IPS DF 6.9 (cell line): ENCODE results near the gene FAR1.

ENCODE experiments used
- DNase-seq: peaks from one replicate; pipeline ENCODE4 v3.0.0-alpha.2; 2013; ENCODE audit warnings: low read depth, low spot score
- H3K27ac ChIP-seq: one replicate; pipeline ENCODE4 v1.5.1; 2013; ENCODE audit warnings: low read length, control low read depth
- H3K27me3 ChIP-seq: 2 replicates; pipeline ENCODE4 v1.6.1; 2013; ENCODE audit warnings: mild to moderate bottlenecking, low read length; ENCODE audit not compliant: control insufficient read depth, insufficient read depth
- H3K36me3 ChIP-seq: 2 replicates; pipeline ENCODE4 v1.6.1; 2013; ENCODE audit warnings: low read length; ENCODE audit not compliant: control insufficient read depth, insufficient read depth
- H3K4me1 ChIP-seq: 2 replicates; pipeline ENCODE4 v1.6.1; 2013; ENCODE audit warnings: low read length; ENCODE audit not compliant: control insufficient read depth, insufficient read depth
- H3K4me3 ChIP-seq: 2 replicates; pipeline ENCODE4 v1.5.1; 2013; ENCODE audit warnings: mild to moderate bottlenecking, low read length
- H3K9me3 ChIP-seq: 2 replicates; pipeline ENCODE4 v1.6.1; 2013; ENCODE audit warnings: low read length, inconsistent platforms; ENCODE audit not compliant: control insufficient read depth, insufficient read depth
- WGBS: extraction: QIAGEN DNeasy Blood & Tissue Kit; methylation state at CpG from one replicate; pipeline ENCODE4 v1.1.7; 2013; ENCODE audit warnings: mixed read lengths, missing lambda C conversion rate; ENCODE audit not compliant: insufficient read length, insufficient coverage; 5-methylcytosine and 5-hydroxymethylcytosine counted together

The FAR1 gene

GRCh38 chr11:13686776-13687175 lies 18.3 kb downstream of the FAR1 start:
- DNase-seq = no peak
- Histone ChIP-seq H3K9me3 (no peaks in the 10 kb centered on the region), H3K36me3 (no peaks in the 10 kb centered on the region), H3K4me3 (no peak overlapping the region), H3K27me3 (no peaks in the 10 kb centered on the region), H3K27ac (no peak overlapping the region), H3K4me1 (peaks cover 1% of the 10 kb centered on the region; the same call in 1 of the 2 replicates)
- WGBS = no CpG with 5 or more reads among the region's 1 CpG

GRCh38 chr11:13687271-13687670 lies 18.8 kb downstream of the FAR1 start:
- H3K36me3 ChIP-seq = no peaks in the 10 kb centered on the region
- DNase-seq = no peak
- no CpG with 5 or more reads among the region's 3 CpGs for WGBS

GRCh38 chr11:13691286-13691899 lies 22.9 kb downstream of the FAR1 start:
- Histone ChIP-seq H3K27me3 (no peaks in the 10 kb centered on the region), H3K4me1 (peaks cover 1% of the 10 kb centered on the region; the same call in 1 of the 2 replicates)
- DNase-seq = no peak

More at GRCh38 chr11:13687271-13687670, 18.8 kb downstream of the FAR1 start:
- Histone ChIP-seq H3K4me3 (no peak overlapping the region), H3K27me3 (no peaks in the 10 kb centered on the region), H3K27ac (no peak overlapping the region), H3K4me1 (peaks cover 1% of the 10 kb centered on the region; the same call in 1 of the 2 replicates), H3K9me3 (no peaks in the 10 kb centered on the region)

GRCh38 chr11:13692172-13692571 lies 23.7 kb downstream of the FAR1 start:
- Histone ChIP-seq H3K27ac (no peak overlapping the region), H3K27me3 (no peaks in the 10 kb centered on the region), H3K4me3 (no peak overlapping the region), H3K9me3 (no peaks in the 10 kb centered on the region), H3K36me3 (no peaks in the 10 kb centered on the region), H3K4me1 (peaks cover under 1% of the 10 kb centered on the region; the same call in 1 of the 2 replicates)
- no peak for DNase-seq
- no CpG with 5 or more reads among the region's 3 CpGs for WGBS

More at GRCh38 chr11:13691286-13691899, 22.9 kb downstream of the FAR1 start:
- no peaks in the 10 kb centered on the region for H3K9me3 ChIP-seq
- no CpG with 5 or more reads among the region's 3 CpGs for WGBS
- no peaks in the 10 kb centered on the region for H3K36me3 ChIP-seq
- H3K27ac ChIP-seq = no peak overlapping the region
- H3K4me3 ChIP-seq = no peak overlapping the region

- Histone ChIP-seq H3K27me3 (no peaks in the 10 kb centered on the region), H3K27ac (no peak overlapping the region), H3K4me1 (no peaks in the 10 kb centered on the region), H3K36me3 (no peaks in the 10 kb centered on the region), H3K9me3 (no peaks in the 10 kb centered on the region), H3K4me3 (no peak overlapping the region)
- no CpG with 5 or more reads among the region's 4 CpGs for WGBS
- DNase-seq = no peak
Measured at GRCh38 chr11:13694115-13694514, 25.6 kb downstream of the FAR1 start.

GRCh38 chr11:13695886-13696285 lies 27.4 kb downstream of the FAR1 start:
- DNase-seq = no peak
- Histone ChIP-seq H3K9me3 (no peaks in the 10 kb centered on the region), H3K27ac (no peak overlapping the region), H3K36me3 (no peaks in the 10 kb centered on the region), H3K27me3 (no peaks in the 10 kb centered on the region), H3K4me1 (no peaks in the 10 kb centered on the region), H3K4me3 (no peak overlapping the region)

GRCh38 chr11:13697710-13698109 lies 29.2 kb downstream of the FAR1 start:
- no peaks in the 10 kb centered on the region for H3K4me1 ChIP-seq
- no peaks in the 10 kb centered on the region for H3K27me3 ChIP-seq
- no peak for DNase-seq
- no peaks in the 10 kb centered on the region for H3K9me3 ChIP-seq
- no peak overlapping the region for H3K27ac ChIP-seq
- no peak overlapping the region for H3K4me3 ChIP-seq
- no CpG with 5 or more reads among the region's 1 CpG for WGBS
- no peaks in the 10 kb centered on the region; the same call in 1 of the 2 replicates for H3K36me3 ChIP-seq

GRCh38 chr11:13698132-13698531 lies 29.7 kb downstream of the FAR1 start:
- no peak overlapping the region for H3K4me3 ChIP-seq
- H3K27me3 ChIP-seq = no peaks in the 10 kb centered on the region
- DNase-seq = no peak
- H3K4me1 ChIP-seq = no peaks in the 10 kb centered on the region
- no peaks in the 10 kb centered on the region; the same call in 1 of the 2 replicates for H3K36me3 ChIP-seq
- WGBS = no CpG with 5 or more reads among the region's 2 CpGs
- H3K9me3 ChIP-seq = no peaks in the 10 kb centered on the region
- H3K27ac ChIP-seq = no peak overlapping the region

- no CpG with 5 or more reads among the region's 2 CpGs for WGBS
- Histone ChIP-seq H3K27me3 (no peaks in the 10 kb centered on the region), H3K9me3 (no peaks in the 10 kb centered on the region), H3K36me3 (no peaks in the 10 kb centered on the region; the same call in 1 of the 2 replicates), H3K4me3 (no peak overlapping the region), H3K27ac (no peak overlapping the region), H3K4me1 (no peaks in the 10 kb centered on the region)
- DNase-seq = no peak
Measured at GRCh38 chr11:13699041-13699440, 30.6 kb downstream of the FAR1 start.

GRCh38 chr11:13699870-13700269 lies 31.4 kb downstream of the FAR1 start:
- no peak for DNase-seq
- Histone ChIP-seq H3K36me3 (no peaks in the 10 kb centered on the region; the same call in 1 of the 2 replicates), H3K9me3 (no peaks in the 10 kb centered on the region), H3K27ac (no peak overlapping the region), H3K4me1 (no peaks in the 10 kb centered on the region), H3K27me3 (no peaks in the 10 kb centered on the region), H3K4me3 (no peak overlapping the region)
- WGBS = no CpG with 5 or more reads among the region's 1 CpG

GRCh38 chr11:13701506-13701905 lies 33.0 kb downstream of the FAR1 start:
- Histone ChIP-seq H3K27ac (no peak overlapping the region), H3K4me3 (no peak overlapping the region), H3K9me3 (no peaks in the 10 kb centered on the region), H3K4me1 (no peaks in the 10 kb centered on the region), H3K36me3 (no peaks in the 10 kb centered on the region; the same call in 1 of the 2 replicates), H3K27me3 (no peaks in the 10 kb centered on the region)
- DNase-seq = no peak
- WGBS = no CpG with 5 or more reads among the region's 2 CpGs
